Bronchial epithelial cell (primary cell): ENCODE data around the gene BLOC1S1. TPM values are rescaled to one million over a fixed set of nuclear protein-coding genes. Genes with fewer than 3 reads are reported as not detected.

Experiments
- DNase-seq: peaks from one replicate; pipeline ENCODE4 v3.0.0-alpha.2; 2010; ENCODE audit warnings: low read depth
- FAIRE-seq: peaks from 2 replicates; lab custom pipeline; 2011; peaks lifted over from hg19 to GRCh38; lab: Jason Lieb, UNC
- H3K27me3 ChIP-seq: 2 replicates; pipeline ENCODE4 v1.5.1; 2011; ENCODE audit warnings: low read length; ENCODE audit not compliant: control insufficient read depth, insufficient read depth
- H3K36me3 ChIP-seq: 2 replicates; pipeline ENCODE4 v1.5.1; 2011; ENCODE audit warnings: low read length; ENCODE audit not compliant: control insufficient read depth, insufficient read depth
- H3K4me3 ChIP-seq: 2 replicates; pipeline ENCODE4 v1.5.1; 2011; ENCODE audit warnings: mild to moderate bottlenecking, low read depth, low read length, control low read depth
- CTCF ChIP-seq: IDR thresholded peaks from 2 replicates; pipeline ENCODE4 v1.5.1; 2011; ENCODE audit warnings: mild to moderate bottlenecking, moderate library complexity, low read length, control low read depth, inconsistent platforms; ENCODE audit not compliant: insufficient read depth, severe bottlenecking
- total RNA-seq: library from RNA; depleted of rRNA; stranded (reverse); fragments of >200 nt; gene quantifications from 2 replicates; pipeline ENCODE4 v1.2.1, GENCODE V29; 2014

BLOC1S1 gene
- total RNA-seq, 1 donor from 2014 or later = 64.5 TPM

GRCh38 chr12:55705782-55706402 lies 10.0 kb upstream of the BLOC1S1 start:
- H3K4me3 ChIP-seq = no peak overlapping the region

GRCh38 chr12:55706568-55707218 lies 9.2 kb upstream of the BLOC1S1 start:
- DNase-seq (no peak), FAIRE-seq (no peak)
- H3K36me3 ChIP-seq = no peaks in the 10 kb centered on the region
- no peak for TF ChIP-seq CTCF
- peaks cover 29% of the 10 kb centered on the region for H3K27me3 ChIP-seq
- H3K4me3 ChIP-seq = no peak overlapping the region

More at GRCh38 chr12:55705782-55706402, 10.0 kb upstream of the BLOC1S1 start:
- peaks cover 29% of the 10 kb centered on the region for H3K27me3 ChIP-seq
- H3K36me3 ChIP-seq = no peaks in the 10 kb centered on the region
- peak; percentile 42 for TF ChIP-seq CTCF
- DNase-seq (no peak), FAIRE-seq (no peak)

GRCh38 chr12:55707219-55707671 lies 8.6 kb upstream of the BLOC1S1 start:
- TF ChIP-seq CTCF = no peak
- FAIRE-seq (no peak), DNase-seq (no peak)
- H3K4me3 ChIP-seq = no peak overlapping the region
- H3K27me3 ChIP-seq = peaks cover 29% of the 10 kb centered on the region
- H3K36me3 ChIP-seq = no peaks in the 10 kb centered on the region

GRCh38 chr12:55707841-55708694 lies 7.8 kb upstream of the BLOC1S1 start, which contains the start of gene ITGA7:
TSS of gene ITGA7 (minus strand) at chr12:55707904. CDS start at chr12:55707682, 222 bp downstream.
- H3K27me3 ChIP-seq = peaks cover 29% of the 10 kb centered on the region
- FAIRE-seq = no peak
- no peak for DNase-seq
- TF ChIP-seq CTCF = no peak
- H3K36me3 ChIP-seq = no peaks in the 10 kb centered on the region
- H3K4me3 ChIP-seq = peak within 1 kb of the TSS; percentile 30

GRCh38 chr12:55708695-55709233 lies 7.1 kb upstream of the BLOC1S1 start:
- no peak for FAIRE-seq
- Histone ChIP-seq H3K36me3 (no peaks in the 10 kb centered on the region), H3K4me3 (no peak overlapping the region), H3K27me3 (peaks cover 29% of the 10 kb centered on the region)
- no peak for TF ChIP-seq CTCF
- no peak for DNase-seq
